Middle frontal gyrus (tissue), 1 donor: ENCODE results near the gene EML3.
"Not testable (repeated sequence)": the region's sequence is repeated elsewhere in the genome, so short reads cannot be mapped to it uniquely, and the experiment has no call there.

ENCODE experiments used
- DNase-seq: peaks from one replicate; pipeline ENCODE4 v3.0.0-alpha.2; 2015; ENCODE audit warnings: low spot score; ENCODE audit errors: extremely low spot score

EML3 gene

DNA sequence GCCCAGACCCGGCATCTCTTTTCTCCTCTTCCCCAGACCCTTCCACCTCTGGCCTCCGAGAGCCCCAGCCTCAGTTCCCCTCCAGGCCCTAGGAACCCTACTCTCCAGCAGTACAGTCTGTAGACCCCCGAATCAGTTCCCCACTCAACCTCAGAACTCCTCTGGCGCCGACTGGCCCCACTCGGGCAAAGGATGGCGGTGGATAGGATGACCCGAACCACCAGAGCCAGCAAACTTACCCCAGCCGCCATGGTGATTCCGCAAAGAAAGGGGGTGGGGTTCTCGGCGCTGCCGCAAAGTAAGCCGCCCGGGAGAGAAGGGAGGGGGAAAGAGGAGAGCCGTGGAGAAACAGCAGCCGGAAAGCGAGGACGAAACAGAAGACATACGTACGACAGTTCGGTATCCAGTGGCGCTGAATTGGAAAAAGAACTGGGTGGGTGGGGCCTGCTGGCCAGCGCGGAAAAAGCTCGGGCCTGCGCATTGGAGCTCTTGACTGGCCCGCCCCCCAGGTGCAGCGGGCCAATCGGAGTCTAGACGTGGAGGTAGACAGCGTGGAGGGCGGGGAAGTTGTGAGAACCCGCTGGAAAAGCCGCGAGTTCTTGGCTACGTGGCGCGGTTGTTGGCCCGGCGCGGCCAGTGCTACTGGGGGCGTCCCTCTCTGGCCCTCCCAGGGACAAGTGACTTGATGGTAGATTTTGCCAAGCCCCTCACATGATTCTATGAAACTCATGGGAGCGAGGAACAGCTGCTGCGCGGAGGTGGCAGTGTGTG, 38.8 kb downstream of the EML3 start, which contains the start of gene EEF1G:
EEF1G (minus strand) TSS at position 300 of the 771 bp plus-strand sequence; CDS start at position 251, 49 bp downstream.
- peak; percentile 99 for DNase-seq

- no peak for DNase-seq
Measured at GRCh38 chr11:62573006-62573591, 39.5 kb downstream of the EML3 start.

- no peak for DNase-seq
Measured at GRCh38 chr11:62572431-62572830, 40.1 kb downstream of the EML3 start.

- DNase-seq = not testable (repeated sequence)
Measured at GRCh38 chr11:62571493-62571892, 41.1 kb downstream of the EML3 start.

GRCh38 chr11:62570903-62571302, 41.7 kb downstream of the EML3 start:
- not testable (repeated sequence) for DNase-seq

DNA sequence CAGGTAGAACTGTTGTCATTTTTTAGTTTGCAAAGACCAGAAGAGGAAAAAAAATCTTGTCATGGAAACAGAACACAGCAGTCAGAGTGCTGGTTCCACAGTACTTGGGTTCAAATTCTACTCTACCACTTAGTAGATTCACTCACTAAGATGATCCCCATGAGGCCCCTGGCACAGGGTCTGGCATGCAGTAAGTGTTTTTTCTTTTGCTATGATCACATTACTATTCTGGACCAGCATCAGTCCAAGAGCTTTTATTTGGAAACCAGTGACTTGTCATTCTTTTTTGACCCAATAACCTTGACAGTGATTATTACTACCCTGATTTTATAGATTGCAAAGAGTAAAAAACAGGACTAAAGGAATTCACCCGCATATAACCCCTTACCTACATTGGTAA, 43.0 kb downstream of the EML3 start:
- no peak for DNase-seq

- DNase-seq = no peak
Measured at GRCh38 chr11:62567018-62567633, 45.4 kb downstream of the EML3 start.

DNA sequence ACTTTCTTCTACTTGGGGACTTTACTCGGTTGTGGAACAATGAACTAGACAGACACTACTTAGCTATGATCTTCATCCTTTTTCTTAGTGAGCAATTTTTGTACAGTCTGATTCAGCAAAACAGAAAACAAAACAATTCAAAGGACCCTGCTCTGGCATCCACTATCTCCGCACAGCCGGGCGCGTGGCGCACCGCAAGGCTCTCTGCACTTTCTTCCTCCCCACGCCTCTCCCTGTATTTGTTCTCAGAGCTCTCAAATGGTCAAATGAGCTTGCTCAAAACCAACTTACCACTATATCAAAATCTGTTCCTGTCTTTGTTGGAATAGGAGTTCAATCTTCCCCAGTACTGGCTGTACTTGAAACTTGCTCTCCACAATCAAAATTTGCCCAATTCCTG, 46.3 kb downstream of the EML3 start:
- no peak for DNase-seq

DNA sequence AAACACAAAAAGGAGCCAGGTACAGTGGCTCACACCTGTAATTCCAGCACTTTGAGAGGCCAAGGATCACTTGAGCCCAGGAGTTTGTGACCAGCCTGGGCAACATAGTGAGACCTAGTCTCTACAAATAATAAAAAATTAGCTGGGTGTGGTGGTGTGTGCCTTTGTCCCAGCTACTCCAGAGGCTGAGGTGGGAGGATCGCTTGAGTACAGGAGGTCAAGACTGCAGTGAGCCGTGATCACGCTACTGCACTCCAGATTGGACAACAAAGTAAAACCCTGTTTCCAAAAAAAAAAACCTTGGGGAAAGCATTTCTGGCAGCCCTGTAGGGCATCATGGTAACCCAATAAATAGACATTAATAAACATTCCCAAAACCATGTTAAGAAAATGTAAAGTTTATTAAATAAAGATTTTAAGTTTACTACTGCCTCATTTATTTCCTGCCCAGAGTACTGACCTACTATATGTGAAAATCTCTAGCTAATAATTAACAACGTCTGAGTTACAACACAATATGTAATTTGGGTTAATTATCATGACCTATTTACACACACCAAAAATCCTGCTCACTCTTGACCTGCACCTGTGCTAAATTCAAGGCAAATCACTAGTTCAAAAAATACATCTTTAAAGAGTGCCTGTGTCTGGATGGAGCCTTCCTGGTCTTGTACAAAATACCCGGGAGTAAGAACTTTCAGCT, 47.3 kb downstream of the EML3 start:
- no peak for DNase-seq

DNA sequence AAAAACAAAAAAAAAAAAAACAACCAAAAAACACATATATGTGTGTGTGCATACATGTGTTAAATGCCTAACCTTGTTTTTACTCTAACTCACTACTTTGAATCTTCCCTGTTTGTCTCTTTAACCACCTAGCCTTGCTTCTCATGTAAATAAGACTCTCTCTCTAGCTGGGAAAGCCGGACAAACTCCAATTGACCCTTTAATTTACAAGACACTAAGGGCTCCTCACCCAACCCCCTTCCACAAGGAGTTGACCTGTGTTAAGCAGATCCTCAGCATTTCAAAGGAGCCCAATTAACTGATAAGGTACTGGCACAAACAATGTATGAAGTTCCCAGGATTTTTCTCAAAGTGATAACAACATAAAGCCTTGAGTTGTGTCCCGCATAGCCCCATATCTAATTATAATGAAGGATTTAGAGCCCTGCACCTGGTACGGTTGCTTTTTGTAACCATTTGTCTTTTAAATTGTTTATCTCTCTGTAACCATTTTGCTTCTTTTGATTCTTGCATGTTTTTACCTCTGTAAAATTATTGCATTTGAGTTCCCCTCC, 50.8 kb downstream of the EML3 start:
- not testable (repeated sequence) for DNase-seq

- no peak for DNase-seq
Measured at GRCh38 chr11:62560566-62561103, 51.9 kb downstream of the EML3 start.

- not testable (repeated sequence) for DNase-seq
Measured at GRCh38 chr11:62559626-62560025, 52.9 kb downstream of the EML3 start.

DNA sequence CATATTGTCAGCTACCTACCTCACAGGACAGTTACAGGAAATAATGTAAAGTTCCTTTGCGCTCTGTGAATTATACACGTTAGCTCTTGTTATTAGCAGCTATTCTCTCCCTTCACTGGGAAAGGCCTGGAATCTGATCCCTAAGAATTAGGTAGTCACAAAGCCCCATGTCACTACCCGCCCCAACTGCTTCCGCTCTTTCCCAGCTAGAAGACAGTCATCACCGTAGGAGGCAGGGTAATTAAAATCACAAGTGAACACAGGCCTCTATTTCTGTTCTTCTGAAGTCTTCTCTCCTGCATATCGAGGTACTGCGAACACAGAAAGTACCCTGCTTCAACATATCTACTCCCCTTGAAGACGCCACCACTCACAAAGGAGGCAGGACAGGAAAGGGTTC, 53.4 kb downstream of the EML3 start:
- DNase-seq = no peak

DNA sequence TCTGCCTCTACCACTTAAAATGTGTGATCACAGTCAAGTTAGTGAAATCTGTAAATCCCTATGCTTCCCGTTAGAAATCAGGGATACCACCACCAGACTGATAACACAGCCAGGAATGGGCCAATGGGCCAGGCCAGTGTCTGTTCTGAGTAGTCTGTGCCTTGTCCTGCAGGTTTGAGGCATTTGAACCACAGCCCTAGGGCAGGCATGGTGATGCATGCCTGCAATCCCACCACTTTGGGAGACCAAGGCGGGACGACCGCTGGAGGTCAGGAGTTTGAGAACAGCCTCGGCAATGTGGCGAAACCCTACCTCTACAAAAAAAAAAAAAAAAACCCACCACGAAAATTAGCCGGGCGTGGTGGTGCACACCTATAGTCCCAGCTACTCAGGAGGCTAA, 53.9 kb downstream of the EML3 start:
- no peak for DNase-seq

- DNase-seq = no peak
Measured at GRCh38 chr11:62556875-62557631, 55.5 kb downstream of the EML3 start.

GRCh38 chr11:62556108-62556874, 56.3 kb downstream of the EML3 start:
- no peak for DNase-seq

DNA sequence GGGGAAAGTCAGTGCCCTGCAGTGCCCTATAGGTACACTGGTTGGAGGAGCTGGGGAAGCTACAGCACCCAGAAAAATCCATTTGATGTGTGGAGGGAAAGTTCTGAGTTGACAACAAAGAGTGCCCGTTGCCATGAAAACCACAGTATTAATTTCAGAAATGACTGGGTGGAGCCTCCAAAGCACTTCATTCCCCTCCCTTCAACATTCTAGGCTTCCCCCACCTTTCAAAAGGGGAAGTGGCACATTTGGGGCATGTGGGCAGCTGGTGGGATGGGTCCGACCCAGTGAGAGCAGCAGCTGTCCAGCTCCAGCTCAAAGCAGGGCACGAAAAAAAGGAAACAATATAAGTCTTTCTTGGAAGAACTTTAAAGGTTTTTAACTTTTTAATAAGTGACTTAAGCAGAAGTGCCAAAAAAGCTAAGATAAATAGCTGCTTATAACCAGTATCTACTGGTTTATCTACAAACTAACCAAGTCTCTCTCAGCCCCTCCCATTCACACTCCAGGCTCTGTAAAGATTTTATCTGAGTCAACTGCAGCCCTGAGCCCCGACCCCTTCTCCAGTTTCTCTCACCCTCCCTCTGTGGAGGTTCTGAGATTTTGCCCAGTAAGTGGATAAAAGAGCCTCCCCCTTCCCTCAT, 57.0 kb downstream of the EML3 start:
- no peak for DNase-seq

- DNase-seq = no peak
Measured at GRCh38 chr11:62554387-62555167, 58.0 kb downstream of the EML3 start.
